ENCODE data around the gene C6orf62. TPM values are rescaled to one million over a fixed set of nuclear protein-coding genes. Genes with fewer than 3 reads are reported as not detected.
"Not testable (repeated sequence)": the region's sequence is repeated elsewhere in the genome, so short reads cannot be mapped to it uniquely, and the experiment has no call there.

Gene C6orf62
- total and polyA plus RNA-seq, 9 donors: 65.9 to 94.5 (median 88.8) TPM

DNA sequence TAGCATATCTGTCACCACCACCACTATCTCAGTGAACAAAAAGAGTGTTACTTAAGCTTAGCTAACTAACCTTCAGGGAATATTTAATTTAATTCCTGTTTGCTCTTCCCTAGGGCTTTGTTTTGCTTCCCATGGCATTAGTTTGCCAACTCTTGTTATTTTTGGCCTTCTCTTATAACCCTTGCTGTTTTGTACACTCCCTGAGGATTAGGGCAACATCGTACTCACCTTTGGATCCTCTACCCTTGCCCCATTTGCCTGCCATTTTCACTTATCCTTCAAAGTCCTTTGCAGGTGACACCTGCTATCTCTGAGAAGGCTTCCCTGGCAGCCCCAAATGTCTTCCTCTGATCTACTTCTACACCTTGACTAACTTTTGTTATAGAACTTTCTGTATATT is 28.4 kb downstream of the C6orf62 start:
- Histone ChIP-seq H3K36me3 (ENCODE audit: control insufficient read depth, insufficient read depth, low read length) (no peaks in the 10 kb centered on the region), H3K27me3 (ENCODE audit: control insufficient read depth, insufficient read depth, low read length) (no peaks in the 10 kb centered on the region), H3K27ac (ENCODE audit: low read length) (no peak overlapping the region), H3K9me3 (replicated peaks; ENCODE audit: control insufficient read depth, low read depth, low read length) (no peaks in the 10 kb centered on the region), H3K4me1 (ENCODE audit: control insufficient read depth, insufficient read depth, low read length) (no peaks in the 10 kb centered on the region), H3K4me3 (ENCODE audit: low read length) (no peak overlapping the region)
- 43% methylated on average over 1 of the region's 1 CpG for WGBS (ENCODE audit: insufficient coverage)
- DNase-seq: no peak

GRCh38 chr6:24689964-24690363 is 29.0 kb downstream of the C6orf62 start:
- no peak overlapping the region for H3K4me3 ChIP-seq (ENCODE audit: low read length)
- no peaks in the 10 kb centered on the region for H3K27me3 ChIP-seq (ENCODE audit: control insufficient read depth, insufficient read depth, low read length)
- no peaks in the 10 kb centered on the region for H3K4me1 ChIP-seq (ENCODE audit: control insufficient read depth, insufficient read depth, low read length)
- no peak overlapping the region for H3K27ac ChIP-seq (ENCODE audit: low read length)
- peak; percentile 49 for DNase-seq
- no peaks in the 10 kb centered on the region for H3K36me3 ChIP-seq (ENCODE audit: control insufficient read depth, insufficient read depth, low read length)
- H3K9me3 ChIP-seq (replicated peaks; ENCODE audit: control insufficient read depth, low read depth, low read length): no peaks in the 10 kb centered on the region
- no CpG with 5 or more reads among the region's 2 CpGs for WGBS (ENCODE audit: insufficient coverage)

- H3K27me3 ChIP-seq (ENCODE audit: control insufficient read depth, insufficient read depth, low read length): no peaks in the 10 kb centered on the region
- H3K36me3 ChIP-seq (ENCODE audit: control insufficient read depth, insufficient read depth, low read length): no peaks in the 10 kb centered on the region
- WGBS (ENCODE audit: insufficient coverage): 60% methylated on average over 1 of the region's 4 CpGs
- H3K27ac ChIP-seq (ENCODE audit: low read length): no peak overlapping the region
- no peak overlapping the region for H3K4me3 ChIP-seq (ENCODE audit: low read length)
- DNase-seq: no peak
- H3K4me1 ChIP-seq (ENCODE audit: control insufficient read depth, insufficient read depth, low read length): no peaks in the 10 kb centered on the region
- H3K9me3 ChIP-seq (replicated peaks; ENCODE audit: control insufficient read depth, low read depth, low read length): no peaks in the 10 kb centered on the region
Measured at GRCh38 chr6:24686946-24687345, 32.0 kb downstream of the C6orf62 start.

DNA sequence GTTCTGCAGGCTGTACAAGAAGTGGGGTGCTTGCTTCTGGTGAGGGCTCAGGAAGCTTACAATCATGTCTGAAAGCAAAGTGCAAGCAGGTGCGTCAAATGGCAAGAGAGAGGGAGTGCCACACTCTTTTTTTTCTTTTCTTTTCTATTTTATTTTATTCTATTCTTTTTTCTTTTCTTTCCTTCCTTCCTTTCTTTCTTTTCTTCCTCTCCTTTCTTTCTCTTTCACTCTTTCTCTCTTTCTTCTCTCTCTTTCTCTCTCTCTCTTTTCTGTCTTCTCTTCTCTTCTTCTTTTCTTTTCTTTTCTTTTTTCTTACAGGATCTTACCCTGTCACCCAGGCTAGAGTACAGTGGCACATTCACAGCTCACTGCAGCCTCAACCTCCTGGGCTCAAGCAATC is 32.5 kb downstream of the C6orf62 start:
- Histone ChIP-seq H3K4me1 (ENCODE audit: control insufficient read depth, insufficient read depth, low read length) (no peaks in the 10 kb centered on the region), H3K9me3 (replicated peaks; ENCODE audit: control insufficient read depth, low read depth, low read length) (no peaks in the 10 kb centered on the region), H3K4me3 (ENCODE audit: low read length) (no peak overlapping the region), H3K27me3 (ENCODE audit: control insufficient read depth, insufficient read depth, low read length) (no peaks in the 10 kb centered on the region), H3K36me3 (ENCODE audit: control insufficient read depth, insufficient read depth, low read length) (no peaks in the 10 kb centered on the region), H3K27ac (ENCODE audit: low read length) (no peak overlapping the region)
- DNase-seq: no peak
- WGBS (ENCODE audit: insufficient coverage): no CpG with 5 or more reads among the region's 1 CpG

DNA sequence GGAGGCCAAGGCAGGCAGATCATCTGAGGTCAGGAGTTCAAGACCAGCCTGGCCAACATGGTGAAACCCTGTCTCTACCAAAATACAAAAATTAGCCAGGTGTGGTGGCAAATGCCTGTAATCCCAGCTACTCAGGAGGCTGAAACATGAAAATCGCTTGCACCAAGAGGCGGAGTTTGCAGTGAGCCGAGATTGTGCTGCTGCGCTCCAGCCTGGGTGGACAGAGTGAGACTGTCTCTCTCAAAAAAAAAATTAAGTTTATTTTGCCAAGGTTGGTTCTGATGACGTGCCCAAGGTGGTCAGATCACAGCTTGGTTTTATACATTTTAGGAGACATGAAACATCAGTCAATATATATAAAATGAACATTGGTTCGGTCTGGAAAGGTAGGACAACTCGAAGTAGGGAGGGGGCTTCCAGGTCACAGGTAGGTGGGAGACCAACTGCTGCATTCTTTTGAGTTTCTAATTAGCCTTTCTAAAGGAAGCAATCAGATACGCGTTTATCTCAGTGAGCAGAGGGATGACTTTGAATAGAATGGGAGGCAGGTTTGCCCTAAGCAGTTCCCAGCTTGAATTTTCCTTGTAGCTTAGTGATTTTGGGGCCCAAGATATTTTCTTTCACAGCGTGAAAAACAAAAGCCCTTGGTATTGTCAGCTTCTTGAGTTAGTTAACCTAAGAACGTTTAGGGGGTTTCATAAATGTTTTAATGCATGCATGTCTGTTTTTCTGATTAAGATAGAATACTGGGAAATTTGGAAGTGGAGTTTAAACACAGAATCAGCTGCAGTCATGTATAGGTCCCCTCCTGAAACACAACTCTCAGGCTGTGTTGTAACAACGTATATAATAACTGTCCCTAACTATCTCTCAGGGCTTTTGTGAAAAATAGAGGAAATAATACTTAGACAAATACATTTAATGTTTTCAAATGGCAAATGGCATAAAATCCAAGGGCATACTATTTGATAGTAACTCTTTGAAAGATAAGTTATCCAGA is 35.4 kb downstream of the C6orf62 start:
- no peaks in the 10 kb centered on the region for H3K36me3 ChIP-seq (ENCODE audit: control insufficient read depth, insufficient read depth, low read length)
- no peak for DNase-seq
- H3K27me3 ChIP-seq (ENCODE audit: control insufficient read depth, insufficient read depth, low read length): no peaks in the 10 kb centered on the region
- H3K27ac ChIP-seq (ENCODE audit: low read length): no peak overlapping the region
- WGBS (ENCODE audit: insufficient coverage): 34% methylated on average over 4 of the region's 12 CpGs
- no peak overlapping the region for H3K4me3 ChIP-seq (ENCODE audit: low read length)
- H3K4me1 ChIP-seq (ENCODE audit: control insufficient read depth, insufficient read depth, low read length): no peaks in the 10 kb centered on the region
- no peaks in the 10 kb centered on the region for H3K9me3 ChIP-seq (replicated peaks; ENCODE audit: control insufficient read depth, low read depth, low read length)

GRCh38 chr6:24680582-24680981 is 38.4 kb downstream of the C6orf62 start:
- no peak overlapping the region for H3K27ac ChIP-seq (ENCODE audit: low read length)
- no CpG with 5 or more reads among the region's 7 CpGs for WGBS (ENCODE audit: insufficient coverage)
- no peaks in the 10 kb centered on the region for H3K27me3 ChIP-seq (ENCODE audit: control insufficient read depth, insufficient read depth, low read length)
- no peak for DNase-seq
- no peaks in the 10 kb centered on the region for H3K4me1 ChIP-seq (ENCODE audit: control insufficient read depth, insufficient read depth, low read length)
- H3K4me3 ChIP-seq (ENCODE audit: low read length): no peak overlapping the region
- H3K9me3 ChIP-seq (replicated peaks; ENCODE audit: control insufficient read depth, low read depth, low read length): no peaks in the 10 kb centered on the region
- H3K36me3 ChIP-seq (ENCODE audit: control insufficient read depth, insufficient read depth, low read length): no peaks in the 10 kb centered on the region

DNA sequence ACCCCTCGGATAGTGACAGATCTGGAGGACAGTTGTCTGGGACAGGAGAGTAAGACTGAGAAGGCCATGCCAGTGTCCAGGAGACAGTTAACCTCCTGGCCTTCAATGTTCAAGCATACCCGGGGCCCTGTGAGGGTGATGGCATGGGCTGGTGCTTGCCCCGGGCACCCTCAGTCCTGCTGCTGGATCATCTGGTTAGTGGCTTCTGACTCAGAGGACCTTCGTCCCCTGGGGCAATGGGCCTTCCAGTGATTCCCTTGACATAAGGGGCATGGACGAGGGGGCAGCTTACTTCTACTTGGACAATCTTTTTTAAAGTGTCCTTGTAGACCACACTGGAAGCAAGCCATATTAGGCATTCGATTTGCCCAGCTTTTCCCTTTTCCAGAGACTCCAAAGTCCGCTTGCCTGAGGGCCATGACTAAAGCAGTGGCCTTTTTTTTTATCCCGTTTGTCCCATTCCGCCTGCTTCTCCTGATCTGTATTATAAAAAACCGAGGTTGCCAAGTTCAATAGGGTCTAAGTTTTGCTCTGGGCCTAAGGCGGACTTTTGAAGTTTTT is 40.1 kb downstream of the C6orf62 start:
- not testable (repeated sequence) for H3K27ac ChIP-seq (ENCODE audit: low read length); H3K27me3 ChIP-seq (ENCODE audit: control insufficient read depth, insufficient read depth, low read length); H3K36me3 ChIP-seq (ENCODE audit: control insufficient read depth, insufficient read depth, low read length); H3K9me3 ChIP-seq (replicated peaks; ENCODE audit: control insufficient read depth, low read depth, low read length); DNase-seq; H3K4me3 ChIP-seq (ENCODE audit: low read length); H3K4me1 ChIP-seq (ENCODE audit: control insufficient read depth, insufficient read depth, low read length)
- WGBS (ENCODE audit: insufficient coverage): 100% methylated on average over 2 of the region's 11 CpGs

- Histone ChIP-seq H3K9me3 (replicated peaks; ENCODE audit: control insufficient read depth, low read depth, low read length) (peaks cover 16% of the 10 kb centered on the region), H3K27me3 (ENCODE audit: control insufficient read depth, insufficient read depth, low read length) (no peaks in the 10 kb centered on the region), H3K36me3 (ENCODE audit: control insufficient read depth, insufficient read depth, low read length) (no peaks in the 10 kb centered on the region), H3K27ac (ENCODE audit: low read length) (no peak overlapping the region), H3K4me1 (ENCODE audit: control insufficient read depth, insufficient read depth, low read length) (no peaks in the 10 kb centered on the region), H3K4me3 (ENCODE audit: low read length) (no peak overlapping the region)
- WGBS (ENCODE audit: insufficient coverage): no CpG with 5 or more reads among the region's 2 CpGs
- no peak for DNase-seq
Measured at GRCh38 chr6:24673625-24674024, 45.3 kb downstream of the C6orf62 start.

DNA sequence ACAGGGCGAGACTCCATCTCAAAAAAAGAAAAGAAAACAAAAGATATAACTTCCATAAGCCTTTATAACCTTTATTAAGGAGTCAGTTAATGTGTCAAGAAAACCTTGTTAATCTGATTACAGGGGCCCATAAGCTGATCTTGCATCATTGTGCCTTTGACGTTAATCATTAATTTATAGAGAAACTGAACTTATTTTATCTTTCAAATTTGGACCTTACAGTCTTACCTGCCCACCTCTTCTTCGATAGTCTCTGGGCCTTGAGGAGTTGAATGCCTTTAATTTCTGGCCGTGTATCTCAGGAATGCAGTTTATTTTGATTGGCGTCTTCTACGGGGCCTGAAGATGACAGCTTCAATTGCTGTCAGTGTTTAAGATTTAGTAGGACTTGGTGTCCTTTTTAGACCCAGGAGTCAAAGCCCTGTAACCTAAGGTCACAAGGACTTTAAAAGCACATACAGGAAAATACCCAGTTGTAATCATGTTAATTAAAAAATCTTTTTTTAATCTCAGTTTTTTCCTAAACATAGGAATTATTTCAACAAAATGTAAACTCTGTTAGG is 46.3 kb downstream of the C6orf62 start:
- Histone ChIP-seq H3K27ac (ENCODE audit: low read length) (no peak overlapping the region), H3K4me1 (ENCODE audit: control insufficient read depth, insufficient read depth, low read length) (peaks cover 3% of the 10 kb centered on the region), H3K9me3 (replicated peaks; ENCODE audit: control insufficient read depth, low read depth, low read length) (peaks cover 16% of the 10 kb centered on the region), H3K36me3 (ENCODE audit: control insufficient read depth, insufficient read depth, low read length) (no peaks in the 10 kb centered on the region), H3K27me3 (ENCODE audit: control insufficient read depth, insufficient read depth, low read length) (no peaks in the 10 kb centered on the region), H3K4me3 (ENCODE audit: low read length) (no peak overlapping the region)
- no peak for DNase-seq
- 100% methylated on average over 1 of the region's 6 CpGs for WGBS (ENCODE audit: insufficient coverage)

DNA sequence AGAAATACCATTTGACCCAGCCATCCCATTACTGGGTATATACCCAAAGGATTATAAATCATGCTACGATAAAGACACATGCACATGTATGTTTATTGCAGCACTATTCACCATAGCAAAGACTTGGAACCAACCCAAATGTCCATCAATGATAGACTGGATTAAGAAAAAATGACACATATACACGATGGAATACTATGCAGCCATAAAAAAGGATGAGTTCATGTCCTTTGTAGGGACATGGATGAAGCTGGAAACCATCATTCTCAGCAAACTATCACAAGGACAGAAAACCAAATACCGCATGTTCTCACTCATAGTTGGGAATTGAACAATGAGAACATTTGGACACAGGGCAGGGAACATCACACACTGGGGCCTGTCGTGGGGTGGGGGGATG is 47.9 kb downstream of the C6orf62 start:
- peaks cover 16% of the 10 kb centered on the region for H3K9me3 ChIP-seq (replicated peaks; ENCODE audit: control insufficient read depth, low read depth, low read length)
- not testable (repeated sequence) for H3K27me3 ChIP-seq (ENCODE audit: control insufficient read depth, insufficient read depth, low read length); H3K4me3 ChIP-seq (ENCODE audit: low read length); H3K36me3 ChIP-seq (ENCODE audit: control insufficient read depth, insufficient read depth, low read length); H3K27ac ChIP-seq (ENCODE audit: low read length); DNase-seq; H3K4me1 ChIP-seq (ENCODE audit: control insufficient read depth, insufficient read depth, low read length)
- WGBS (ENCODE audit: insufficient coverage): no CpG with 5 or more reads among the region's 4 CpGs

Measured in muscle of leg (tissue), 11 donors.